DOHH2 (cell line): Measurements from ENCODE around the gene MAP9.

Experiments used
- H3F3A ChIP-seq: fragments of 200-600 bp; sonication (generic), shearing (Covaris generic); 2 replicates; pipeline ENCODE4 v1.6.0; 2016; ENCODE audit warnings: antibody characterized with exemption, mild to moderate bottlenecking; ENCODE audit not compliant: control insufficient read depth, insufficient read depth
- H3K27ac ChIP-seq: fragments of 200-600 bp; sonication (generic); 2 replicates; pipeline ENCODE4 v1.5.1; 2014; ENCODE audit warnings: low read depth, mild to moderate bottlenecking, low read length, moderate library complexity
- H3K27me3 ChIP-seq: fragments of 200-600 bp; sonication (generic); 2 replicates; pipeline ENCODE4 v1.6.1; 2014; ENCODE audit warnings: mild to moderate bottlenecking, low read length, mixed read lengths; ENCODE audit not compliant: control insufficient read depth
- H3K36me3 ChIP-seq: fragments of 200-600 bp; sonication (generic); 2 replicates; pipeline ENCODE4 v1.6.1; 2014; ENCODE audit warnings: mild to moderate bottlenecking, low read length, moderate library complexity, mixed read lengths; ENCODE audit not compliant: control insufficient read depth
- H3K4me1 ChIP-seq: fragments of 200-600 bp; sonication (generic); 2 replicates; pipeline ENCODE4 v1.6.1; 2014; ENCODE audit warnings: mild to moderate bottlenecking, low read length, mixed read lengths; ENCODE audit not compliant: control insufficient read depth
- H3K4me2 ChIP-seq: fragments of 200-600 bp; sonication (generic); 2 replicates; pipeline ENCODE4 v1.6.0; 2014; ENCODE audit warnings: mild to moderate bottlenecking, low read length, moderate library complexity
- H3K4me3 ChIP-seq: fragments of 200-600 bp; sonication (generic); 2 replicates; pipeline ENCODE4 v1.5.1; 2014; ENCODE audit warnings: mild to moderate bottlenecking, low read length, mixed read lengths
- H3K79me2 ChIP-seq: fragments of 200-600 bp; sonication (generic); 2 replicates; pipeline ENCODE4 v1.6.1; 2014; ENCODE audit warnings: mild to moderate bottlenecking, low read length, mixed read lengths; ENCODE audit not compliant: control insufficient read depth
- H3K9me2 ChIP-seq: fragments of 200-600 bp; sonication (generic); replicated peaks from 2 replicates; pipeline ENCODE4 v1.6.1; 2014; ENCODE audit warnings: mild to moderate bottlenecking, low read length, mixed read lengths; ENCODE audit not compliant: control insufficient read depth
- H3K9me3 ChIP-seq: fragments of 200-600 bp; sonication (generic); 2 replicates; pipeline ENCODE4 v1.6.1; 2014; ENCODE audit warnings: antibody characterized with exemption, low read length, mixed read lengths; ENCODE audit not compliant: control insufficient read depth, insufficient read depth
- H4K20me1 ChIP-seq: fragments of 200-600 bp; sonication (generic); 2 replicates; pipeline ENCODE4 v1.6.0; 2014; ENCODE audit warnings: low read depth, mild to moderate bottlenecking, antibody characterized with exemption, low read length, moderate library complexity; ENCODE audit not compliant: control insufficient read depth, insufficient read depth
- CTCF ChIP-seq: fragments of 200-600 bp; sonication (generic); IDR thresholded peaks from one replicate; pipeline ENCODE4 v1.5.1; 2014; ENCODE audit warnings: antibody characterized with exemption, mild to moderate bottlenecking, low read depth, low read length; ENCODE audit not compliant: poor library complexity, severe bottlenecking
- EZH2phosphoT487 ChIP-seq: fragments of 200-600 bp; sonication (generic); IDR thresholded peaks from 2 replicates; pipeline ENCODE4 v1.6.1; 2017; ENCODE audit warnings: borderline replicate concordance, mild to moderate bottlenecking, antibody characterized with exemption, low read length, moderate library complexity, mixed read lengths

The MAP9 gene

GRCh38 chr4:155353923-155354540 lies 22.7 kb downstream of the MAP9 start:
- H3K9me3 ChIP-seq: no peaks in the 10 kb centered on the region

GRCh38 chr4:155342142-155342541 lies 34.6 kb downstream of the MAP9 start:
- TF ChIP-seq EZH2phosphoT487 (no peak), CTCF (no peak)
- H3K4me1 ChIP-seq: no peaks in the 10 kb centered on the region
- no peaks in the 10 kb centered on the region for H3K79me2 ChIP-seq
- no peaks in the 10 kb centered on the region for H3K9me2 ChIP-seq
- no peak overlapping the region for H3K4me2 ChIP-seq
- no peaks in the 10 kb centered on the region for H3F3A ChIP-seq
- no peak overlapping the region for H3K27ac ChIP-seq
- H4K20me1 ChIP-seq: no peaks in the 10 kb centered on the region
- no peak overlapping the region for H3K4me3 ChIP-seq
- H3K27me3 ChIP-seq: no peaks in the 10 kb centered on the region
- H3K9me3 ChIP-seq: no peaks in the 10 kb centered on the region
- no peaks in the 10 kb centered on the region; the same call in 1 of the 2 replicates for H3K36me3 ChIP-seq

More at GRCh38 chr4:155353923-155354540, 22.7 kb downstream of the MAP9 start:
- Histone ChIP-seq H3K27ac (no peak overlapping the region), H3K79me2 (no peaks in the 10 kb centered on the region), H3K9me2 (no peaks in the 10 kb centered on the region), H3K36me3 (peaks cover 10% of the 10 kb centered on the region), H3K4me1 (no peaks in the 10 kb centered on the region), H3K4me2 (no peak overlapping the region), H4K20me1 (no peaks in the 10 kb centered on the region), H3K27me3 (no peaks in the 10 kb centered on the region), H3K4me3 (no peak overlapping the region), H3F3A (no peaks in the 10 kb centered on the region)
- TF ChIP-seq CTCF: peak; percentile 75
- TF ChIP-seq EZH2phosphoT487: no peak

GRCh38 chr4:155339999-155340398 lies 36.8 kb downstream of the MAP9 start:
- no peak for TF ChIP-seq CTCF
- TF ChIP-seq EZH2phosphoT487: no peak
- H4K20me1 ChIP-seq: no peaks in the 10 kb centered on the region

More at GRCh38 chr4:155339999-155340398, 36.8 kb downstream of the MAP9 start:
- Histone ChIP-seq H3K9me2 (no peaks in the 10 kb centered on the region), H3K27me3 (no peaks in the 10 kb centered on the region), H3K4me1 (no peaks in the 10 kb centered on the region), H3F3A (no peaks in the 10 kb centered on the region), H3K27ac (no peak overlapping the region), H3K9me3 (no peaks in the 10 kb centered on the region), H3K79me2 (no peaks in the 10 kb centered on the region), H3K4me3 (no peak overlapping the region), H3K4me2 (no peak overlapping the region), H3K36me3 (no peaks in the 10 kb centered on the region)
